ENCODE data around the gene STAM.

GRCh38 chr10:17703706-17704105 lies 59.8 kb downstream of the STAM start:
- TF ChIP-seq YY1 (IDR thresholded peaks at IDR 0.05; ENCODE audit: low read depth) (no peak), CTCF (IDR thresholded peaks at IDR 0.05) (no peak), SMC3 (IDR thresholded peaks at IDR 0.05; ENCODE audit: low read depth, low read length) (no peak), POLR2AphosphoS5 (IDR thresholded peaks at IDR 0.05; ENCODE audit: low read depth, low read length) (no peak), USF1 (IDR thresholded peaks at IDR 0.05; ENCODE audit: borderline replicate concordance, low read depth) (no peak), REST (IDR thresholded peaks at IDR 0.05; ENCODE audit: low read depth, low read length) (no peak), EP300 (IDR thresholded peaks at IDR 0.05; ENCODE audit: borderline replicate concordance in 1 of 2, low read depth in 1 of 2, low read length in 1 of 2) (no peak), USF2 (IDR thresholded peaks at IDR 0.05; ENCODE audit: borderline replicate concordance, low read depth, low read length) (no peak), MAX (IDR thresholded peaks at IDR 0.05; ENCODE audit: low read depth) (no peak), NRF1 (IDR thresholded peaks at IDR 0.05; ENCODE audit: low read depth, low read length) (no peak), RXRA (IDR thresholded peaks at IDR 0.05; ENCODE audit: borderline replicate concordance, low read depth) (no peak), CHD2 (IDR thresholded peaks at IDR 0.05; ENCODE audit: low read length, partially characterized antibody) (no peak)

Data from SK-N-SH (cell line).